Measurements from ENCODE around the gene SHISAL1.

The SHISAL1 gene

DNA sequence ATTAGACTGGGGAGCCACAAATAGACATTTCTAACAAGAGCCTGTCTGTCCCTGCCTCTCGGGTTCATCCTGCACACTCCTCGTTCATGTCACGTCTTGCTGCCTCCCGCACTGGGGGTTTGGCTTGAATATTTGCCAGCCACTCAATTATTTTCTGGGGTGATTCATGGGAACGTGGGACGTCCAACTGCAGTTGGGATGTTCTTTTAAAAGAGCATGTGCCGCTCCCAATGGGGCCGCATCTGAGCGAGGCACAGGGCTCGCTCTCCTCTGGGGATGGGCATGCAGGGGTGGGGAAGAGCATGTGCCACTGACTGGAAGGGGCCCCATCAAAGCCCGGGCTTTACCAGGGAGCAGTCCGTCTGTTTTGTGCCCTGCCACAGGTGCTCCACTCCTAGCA is 88.6 kb downstream of the SHISAL1 start:
- no peak for DNase-seq

DNA sequence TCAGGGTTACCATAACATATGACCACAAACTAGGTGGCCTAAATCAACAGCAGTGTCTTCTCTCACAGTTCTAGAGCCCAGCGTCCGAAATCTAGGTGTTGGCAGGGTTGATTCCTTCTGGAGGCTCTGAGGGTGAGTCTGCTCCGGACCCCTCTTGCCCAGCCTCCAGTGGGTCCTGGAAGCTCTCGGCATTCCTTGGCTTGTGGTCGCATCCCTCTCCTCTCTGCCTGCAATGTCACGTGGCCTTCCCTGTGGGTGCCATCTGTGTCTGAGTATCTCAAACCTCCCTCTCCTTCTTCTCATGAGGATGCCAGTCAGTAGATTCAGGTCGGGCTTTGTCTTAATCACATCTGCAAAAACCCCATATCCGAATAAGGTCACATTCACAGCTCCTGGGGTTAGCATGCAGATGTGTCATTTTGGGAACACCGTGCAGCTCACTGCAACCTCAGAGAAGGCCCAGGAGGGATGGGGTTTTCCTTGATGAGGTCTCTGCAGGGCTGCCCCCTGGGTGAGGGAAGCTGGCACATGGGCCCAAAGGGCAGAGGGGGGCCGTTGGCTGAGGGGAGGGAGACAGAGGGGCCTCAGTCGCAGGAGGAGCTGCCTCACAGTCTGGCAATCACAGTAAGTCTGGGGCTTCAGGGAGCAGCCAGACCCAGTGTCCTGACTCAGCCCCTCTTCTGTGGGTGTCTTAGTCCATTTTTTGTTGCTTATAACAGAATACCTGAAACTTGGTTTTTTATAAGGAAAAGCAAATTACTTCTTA is 90.9 kb downstream of the SHISAL1 start:
- no peak for DNase-seq

DNA sequence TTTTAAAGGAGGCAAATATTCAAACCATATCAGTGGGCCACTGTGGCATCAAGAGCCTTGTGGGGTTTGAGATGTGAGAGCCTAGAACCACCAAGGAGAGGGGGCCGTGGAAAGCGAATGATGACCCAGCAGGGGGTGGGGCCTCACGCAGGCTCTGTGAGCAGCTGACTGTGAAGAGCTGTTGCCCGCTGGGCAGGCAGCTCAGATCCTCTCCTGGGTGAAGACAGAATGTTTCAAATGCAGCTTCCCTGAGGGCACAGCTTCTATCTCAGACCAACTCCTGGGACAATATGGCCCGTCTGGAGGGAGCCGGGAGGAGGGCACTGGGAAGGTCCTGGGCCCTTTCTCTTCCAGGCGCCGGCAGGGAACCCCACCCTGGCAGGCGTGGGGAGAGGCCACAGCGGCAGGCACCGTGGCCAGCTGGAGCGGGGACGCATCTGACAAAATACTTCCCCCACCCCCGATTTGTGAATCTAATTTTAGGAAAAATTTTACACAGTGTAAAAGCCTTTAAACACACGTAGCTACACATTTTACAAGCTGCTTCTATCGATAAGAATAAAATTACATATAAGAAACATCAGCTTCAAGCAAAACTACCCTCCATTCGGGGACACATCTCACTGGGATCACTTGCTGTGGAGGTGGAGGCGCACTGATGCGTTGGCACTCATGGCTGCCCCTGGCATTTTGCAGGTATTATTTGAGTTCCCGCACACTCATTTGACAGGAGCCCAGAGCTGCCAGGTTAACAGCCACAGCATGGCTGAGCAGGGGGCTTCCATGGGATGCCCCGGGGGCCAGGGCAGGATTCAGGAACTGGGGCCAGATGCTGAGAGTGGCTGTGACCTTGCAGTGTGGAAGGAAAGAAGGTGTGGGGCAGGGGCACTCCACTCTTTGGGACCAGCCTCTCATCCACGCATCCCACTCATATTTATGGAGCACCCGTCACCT is 91.7 kb downstream of the SHISAL1 start:
- no peak for DNase-seq

DNA sequence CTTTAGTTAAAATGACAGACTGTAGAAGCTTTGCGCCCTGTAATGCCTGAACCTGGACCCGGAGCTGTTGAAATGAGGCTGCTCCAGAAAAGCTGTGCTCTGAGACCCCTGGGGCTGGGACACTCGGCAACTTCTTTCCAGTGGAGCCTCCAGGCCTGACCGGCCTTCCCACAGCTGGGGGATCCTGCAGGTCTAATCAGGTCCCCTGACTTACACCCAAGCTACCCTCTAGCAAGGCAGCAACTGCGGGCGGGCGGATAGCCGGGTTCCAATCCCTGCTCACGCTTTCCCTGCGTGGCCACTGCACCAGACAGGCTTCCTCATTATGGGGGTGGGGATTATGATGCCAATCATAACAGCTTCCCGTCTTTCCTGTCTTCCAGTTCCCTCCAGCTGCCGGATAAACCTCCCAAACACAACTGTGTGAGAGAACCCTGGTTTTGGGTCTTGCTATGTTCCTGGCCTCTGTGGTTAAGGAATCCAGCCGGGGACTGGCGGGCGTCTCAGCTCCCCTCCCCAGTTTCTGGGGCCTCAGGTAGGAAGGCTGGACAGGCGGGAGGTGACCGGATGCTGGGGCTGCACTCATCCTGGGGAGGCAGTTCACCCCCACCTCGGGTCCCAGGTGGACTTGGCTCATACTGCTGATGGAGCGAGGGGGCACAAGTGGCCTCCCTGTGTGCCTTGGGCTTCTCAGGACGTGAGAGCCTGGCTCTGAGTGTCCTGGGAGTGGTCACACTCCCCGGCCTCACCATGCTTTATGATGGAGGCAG is 93.5 kb downstream of the SHISAL1 start:
- DNase-seq = no peak

DNA sequence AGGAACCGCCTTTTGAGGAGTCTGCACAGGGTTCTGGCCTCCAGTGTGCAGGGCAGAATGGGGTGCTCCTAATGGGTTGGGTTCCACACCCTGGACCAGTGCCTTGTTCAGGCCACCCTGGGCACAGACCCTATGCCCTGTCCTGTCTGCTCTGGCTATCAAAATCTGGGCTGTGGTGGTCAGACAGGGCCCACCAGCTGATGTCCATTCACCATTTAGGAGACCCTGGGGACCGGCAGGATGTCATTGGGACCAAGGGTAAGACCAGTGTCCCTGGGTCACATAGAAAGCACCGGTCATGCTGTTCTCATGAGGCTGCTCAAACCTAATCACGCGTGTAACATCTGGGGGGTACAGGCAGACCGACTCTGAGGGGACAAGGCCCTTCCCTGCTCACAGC is 94.7 kb downstream of the SHISAL1 start:
- no peak for DNase-seq

DNA sequence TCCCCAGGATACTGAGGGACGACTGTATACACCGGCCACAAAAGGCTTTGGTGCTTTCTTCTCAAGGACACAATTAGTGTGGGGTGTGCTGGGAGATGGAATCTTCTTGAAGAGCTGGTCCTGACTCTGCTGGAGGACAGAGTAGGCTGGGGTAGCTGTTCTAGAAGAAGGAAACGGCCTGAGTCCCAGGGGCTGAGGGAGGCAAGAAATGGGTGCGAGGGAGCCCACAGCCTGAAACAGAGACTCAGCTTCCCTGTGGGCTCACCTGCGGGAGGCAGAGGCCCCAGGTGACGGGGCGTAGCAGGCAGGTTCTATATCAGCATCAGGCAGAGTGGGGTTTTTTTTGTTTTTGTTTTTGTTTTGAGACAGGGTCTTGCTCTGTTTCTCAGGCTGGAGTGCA is 95.4 kb downstream of the SHISAL1 start:
- DNase-seq = no peak

DNA sequence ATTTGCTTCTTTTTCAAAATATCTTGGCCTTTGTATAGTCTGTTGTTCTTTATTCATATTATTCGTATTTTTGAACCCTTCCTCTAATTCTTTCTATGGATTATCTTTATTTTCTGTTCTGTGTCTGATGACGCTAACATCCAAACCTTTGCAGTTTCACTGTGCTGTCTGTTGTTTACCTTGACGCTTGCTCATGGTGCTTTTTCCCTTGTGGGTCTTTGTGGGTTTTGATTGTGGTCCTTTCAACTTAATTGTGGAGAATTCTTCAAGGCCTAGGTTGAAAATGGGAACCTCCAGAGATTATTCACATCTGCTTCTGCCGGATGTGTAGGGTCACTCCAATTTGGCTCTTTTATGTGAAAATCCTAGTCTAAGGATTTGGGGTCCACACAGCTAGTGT is 97.5 kb downstream of the SHISAL1 start:
- DNase-seq = no peak

DNA sequence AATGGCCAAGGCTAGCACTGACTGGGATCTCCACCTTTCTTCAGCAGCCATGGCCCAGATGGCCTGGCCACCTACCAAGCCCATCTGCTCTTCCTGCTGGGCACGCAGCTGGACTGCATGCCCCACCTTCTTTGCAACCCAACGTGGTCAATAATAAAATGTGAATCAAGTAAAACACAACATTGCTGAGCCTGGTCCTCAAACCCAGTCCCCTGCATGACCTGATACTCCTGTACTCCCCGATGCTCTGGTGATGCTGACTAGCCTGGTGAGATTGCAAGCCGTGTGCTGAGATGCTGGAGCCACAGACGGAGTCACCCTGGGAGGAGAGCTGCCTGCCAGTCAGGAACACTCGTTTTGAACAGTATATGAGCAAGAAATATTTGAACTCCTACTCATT is 98.0 kb downstream of the SHISAL1 start:
- no peak for DNase-seq

DNA sequence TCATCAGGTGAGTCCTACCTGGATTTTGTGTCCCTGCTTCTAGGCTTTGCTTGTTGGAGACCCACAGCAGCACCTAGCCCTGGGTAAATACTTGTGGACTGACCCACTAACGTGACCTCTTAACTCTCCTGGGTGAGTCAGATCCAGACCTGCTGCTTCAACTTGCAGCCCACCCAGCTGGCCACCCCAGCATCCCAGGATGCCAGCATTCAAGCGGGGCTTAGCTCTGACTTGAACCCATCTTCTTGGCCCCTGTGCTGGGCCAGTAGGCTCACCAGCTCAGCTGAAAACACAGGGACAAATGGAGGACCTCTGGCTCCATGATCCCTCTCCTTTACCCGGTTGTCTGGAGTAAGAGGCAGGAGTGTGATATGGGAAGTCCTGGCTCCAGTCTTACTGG is 98.6 kb downstream of the SHISAL1 start:
- DNase-seq = no peak

DNA sequence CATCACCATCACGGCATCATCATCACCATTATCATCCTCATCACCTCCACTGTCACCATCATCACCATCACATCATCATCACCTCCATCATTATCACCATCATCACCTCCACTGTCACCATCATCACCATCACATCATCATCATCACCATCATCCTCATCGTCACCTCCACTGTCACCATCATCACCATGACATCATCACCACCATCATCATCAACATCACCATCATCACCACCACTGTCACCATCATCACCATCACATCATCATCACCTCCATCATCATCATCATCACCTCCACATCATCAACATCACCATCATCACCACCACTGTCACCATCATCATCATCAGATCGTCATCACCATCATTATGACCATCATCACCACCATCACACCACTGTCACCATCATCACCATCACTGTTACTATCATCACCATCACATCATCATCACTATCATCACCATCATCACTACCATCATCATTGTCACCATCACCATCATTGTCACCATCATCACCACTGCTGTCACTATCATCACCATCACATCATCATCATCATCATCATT is 99.2 kb downstream of the SHISAL1 start:
- no peak for DNase-seq

DNA sequence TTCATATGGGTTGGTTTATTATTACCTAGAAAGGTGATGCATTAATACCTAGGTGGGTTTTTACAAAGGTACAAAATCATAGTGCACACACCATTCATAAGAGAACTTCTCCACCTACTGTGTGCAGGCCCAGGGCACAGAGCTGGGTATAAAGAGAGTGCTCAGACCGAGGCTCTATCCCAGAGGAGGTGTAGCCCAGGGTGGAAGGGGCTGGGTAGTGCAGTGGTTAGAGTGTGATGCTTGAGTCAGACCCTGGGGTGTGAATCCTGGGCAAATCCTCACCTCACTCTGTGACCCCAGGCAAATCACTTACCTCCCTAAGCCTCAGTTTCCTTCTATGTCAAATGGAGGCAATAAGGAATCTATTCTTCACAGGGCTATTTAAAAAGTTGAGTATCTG is 99.8 kb downstream of the SHISAL1 start:
- DNase-seq = no peak

DNA sequence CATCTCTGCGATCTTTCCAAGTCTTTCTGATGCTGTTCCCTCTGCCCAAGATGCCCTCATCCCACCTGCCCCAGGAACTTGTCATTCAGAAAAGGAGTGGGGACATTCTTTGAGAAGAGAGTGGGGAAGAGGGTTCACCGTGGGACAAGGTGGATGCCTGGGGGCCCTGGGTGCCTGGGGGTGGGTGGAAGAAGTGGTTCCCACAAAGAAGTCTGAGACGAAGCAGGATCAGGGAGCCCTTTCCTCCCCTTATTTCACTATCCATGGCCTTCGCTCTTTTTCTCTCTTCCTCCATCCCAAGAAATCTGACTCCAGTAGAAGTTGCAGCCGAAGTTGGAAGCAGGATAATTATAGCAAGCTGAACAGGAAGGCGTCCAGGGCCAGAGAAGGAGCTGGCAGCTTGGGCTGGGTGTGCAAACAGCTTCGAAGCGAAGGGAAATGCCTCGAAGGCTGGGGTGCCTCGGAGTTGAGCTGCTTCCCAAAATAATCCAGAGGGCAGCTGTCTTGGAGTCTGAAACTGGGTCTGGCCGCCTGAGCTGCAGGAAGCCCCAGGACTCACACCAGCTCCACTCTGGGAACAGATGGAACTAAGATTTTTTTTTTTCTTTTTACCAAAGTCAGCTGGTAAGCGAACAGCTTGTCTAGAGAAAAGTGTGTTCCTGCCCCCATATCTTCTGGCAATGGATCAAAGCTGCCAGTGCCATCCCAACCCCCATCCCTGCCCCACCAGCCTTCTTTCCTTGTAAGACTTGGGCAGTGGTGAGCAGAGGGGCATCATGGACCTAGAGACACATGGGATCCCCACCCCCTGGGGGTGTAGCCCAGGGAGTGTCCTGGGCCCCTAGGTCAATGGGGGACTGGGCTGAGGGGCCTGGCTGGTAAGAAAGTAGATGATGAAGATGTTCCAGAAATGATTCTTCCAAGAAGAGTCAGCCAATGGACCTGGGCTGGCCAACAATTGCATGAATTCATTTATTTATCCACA is 100.5 kb downstream of the SHISAL1 start:
- DNase-seq = no peak

DNA sequence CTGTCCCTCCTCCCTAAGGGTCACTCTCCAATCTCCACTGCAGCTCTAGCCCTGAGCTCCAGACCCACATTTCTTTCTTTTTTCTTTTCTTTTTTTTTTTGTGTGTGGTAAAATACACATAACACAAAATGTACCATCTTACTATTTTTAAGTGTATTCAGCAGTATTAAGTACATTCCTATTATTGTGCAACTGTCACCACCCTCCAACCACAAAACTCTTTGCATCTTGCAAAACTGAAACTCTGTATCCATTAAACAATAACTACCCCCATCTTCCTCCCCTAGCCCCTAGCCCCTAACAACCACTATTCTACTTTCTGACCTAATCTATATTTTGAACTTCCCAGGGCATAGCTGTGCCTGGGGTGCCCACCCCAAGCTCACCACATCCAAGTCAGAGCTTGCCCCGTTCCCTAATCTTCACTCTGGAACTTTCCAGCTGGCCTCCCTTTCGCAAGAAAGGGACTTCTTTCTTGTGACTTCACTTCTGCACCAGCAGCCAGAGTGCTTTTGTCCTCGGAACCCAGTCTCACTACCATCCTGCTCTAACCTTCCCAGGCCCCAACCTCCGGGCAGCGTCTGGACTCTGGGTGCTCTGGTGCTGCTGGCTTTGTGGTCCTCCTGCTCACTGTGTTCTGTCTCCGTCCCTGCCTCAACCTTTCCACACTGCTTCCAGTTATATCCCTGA is 101.3 kb downstream of the SHISAL1 start:
- no peak for DNase-seq

DNA sequence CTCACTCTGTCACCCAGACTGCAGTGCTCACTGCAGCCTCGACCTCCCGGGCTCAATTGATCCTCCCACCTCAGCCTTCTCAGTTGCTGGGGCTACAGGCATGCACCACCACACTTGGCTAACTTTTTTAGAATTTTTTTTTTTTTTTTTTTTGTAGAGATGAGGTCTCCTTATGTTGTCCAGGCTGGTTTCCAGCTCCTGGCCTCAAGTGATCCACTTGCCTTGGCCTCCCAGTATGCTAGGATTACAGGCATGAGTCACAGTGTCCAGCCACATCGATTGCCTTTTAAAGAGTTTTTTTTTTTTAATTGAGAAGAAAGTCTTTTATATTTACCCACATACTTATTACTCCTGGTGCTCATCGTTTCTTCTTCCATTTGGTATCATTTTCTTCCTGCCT is 102.0 kb downstream of the SHISAL1 start:
- no peak for DNase-seq

DNA sequence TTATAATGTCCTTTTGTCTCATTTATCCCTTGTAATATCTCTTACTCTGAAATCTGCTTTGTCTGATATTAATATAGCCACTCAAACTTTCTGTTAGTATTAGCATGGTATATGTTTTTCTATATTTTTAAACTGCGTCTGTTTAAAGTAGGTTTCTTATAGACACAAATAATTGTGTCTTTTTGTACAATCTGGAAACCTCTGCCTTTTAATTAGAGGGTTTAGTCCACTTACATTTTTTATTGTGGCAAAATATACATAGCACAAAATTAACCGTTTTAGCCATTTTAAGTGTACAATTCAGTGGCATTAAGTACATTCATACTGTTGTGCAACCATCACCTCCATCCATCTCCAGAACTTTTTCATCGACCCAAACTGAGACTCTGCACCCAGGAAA is 103.4 kb downstream of the SHISAL1 start:
- DNase-seq = no peak

DNA sequence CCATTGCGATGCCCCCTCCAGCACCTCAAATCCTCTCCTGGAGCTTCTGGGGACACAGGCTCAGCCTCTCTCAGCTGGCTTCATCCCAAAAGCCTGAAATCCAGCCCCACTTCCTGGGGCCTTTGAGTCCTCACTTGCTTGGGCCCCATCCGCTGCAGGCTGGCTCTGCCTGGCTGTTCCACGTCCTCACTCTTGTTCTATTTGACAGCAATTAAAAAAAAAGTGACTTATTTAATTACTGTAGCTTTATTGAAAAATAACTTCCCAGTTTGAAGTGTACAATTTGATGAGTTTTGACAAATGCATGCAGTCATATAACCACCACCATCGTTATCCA is 104.8 kb downstream of the SHISAL1 start:
- DNase-seq = no peak

DNA sequence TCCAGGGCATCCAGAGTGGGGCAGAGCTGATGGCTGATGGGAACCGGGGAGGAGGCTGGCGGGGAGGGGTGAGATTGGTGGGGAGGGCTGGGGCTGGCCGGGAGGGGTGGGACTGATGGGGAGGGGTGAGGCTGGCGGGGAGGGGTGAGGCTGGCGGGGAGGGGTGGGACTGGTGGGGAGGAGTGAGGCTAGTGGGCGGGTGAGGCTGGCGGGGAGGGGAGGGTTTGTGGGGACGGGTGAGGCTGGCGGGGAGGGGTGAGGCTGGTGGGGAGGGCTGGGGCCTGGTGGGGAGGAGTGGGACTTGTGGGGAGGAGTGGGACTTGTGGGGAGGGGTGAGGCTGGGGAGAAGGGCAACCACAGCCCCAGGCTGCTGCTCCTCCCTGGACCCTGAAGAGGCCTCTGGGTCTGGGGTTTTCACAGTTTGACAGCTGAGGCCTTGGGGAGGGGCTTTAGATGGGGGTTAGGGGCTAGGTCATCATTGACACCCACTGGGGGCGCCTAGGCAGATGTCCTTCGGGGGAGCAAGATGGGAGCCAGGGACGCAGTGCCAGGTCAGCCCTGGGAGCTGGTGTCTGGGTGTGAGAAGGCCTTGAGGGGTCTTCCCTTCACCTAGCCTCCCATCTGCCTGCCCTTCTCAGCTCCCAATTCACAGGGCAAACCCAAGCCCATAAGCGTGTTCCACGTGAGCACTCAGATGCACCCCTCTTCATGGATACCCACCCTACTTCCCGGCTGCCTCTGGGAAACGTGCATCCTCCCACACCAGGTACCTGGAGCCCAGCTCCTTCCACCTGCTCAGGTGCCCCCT is 105.4 kb downstream of the SHISAL1 start:
- no peak for DNase-seq

DNA sequence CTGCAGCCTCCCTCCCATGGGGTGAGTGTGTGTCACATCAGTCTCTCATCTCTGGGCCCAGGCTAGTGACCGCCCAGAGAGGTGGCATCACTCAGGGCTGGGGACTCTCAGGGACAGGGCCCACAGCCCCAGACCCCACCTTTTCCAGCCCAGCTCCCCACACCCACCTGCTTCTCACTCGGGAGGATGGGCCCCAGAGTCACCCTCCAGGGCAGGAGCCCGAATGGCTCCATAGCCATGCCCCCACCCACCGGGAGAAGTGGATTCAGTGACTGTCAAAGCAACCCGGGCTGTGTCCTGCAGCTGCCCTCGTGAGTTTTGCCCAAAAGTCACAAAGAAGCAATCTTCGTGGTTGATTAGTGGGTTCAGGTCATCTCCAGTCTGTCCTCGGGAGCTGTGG is 106.1 kb downstream of the SHISAL1 start:
- DNase-seq = no peak

DNA sequence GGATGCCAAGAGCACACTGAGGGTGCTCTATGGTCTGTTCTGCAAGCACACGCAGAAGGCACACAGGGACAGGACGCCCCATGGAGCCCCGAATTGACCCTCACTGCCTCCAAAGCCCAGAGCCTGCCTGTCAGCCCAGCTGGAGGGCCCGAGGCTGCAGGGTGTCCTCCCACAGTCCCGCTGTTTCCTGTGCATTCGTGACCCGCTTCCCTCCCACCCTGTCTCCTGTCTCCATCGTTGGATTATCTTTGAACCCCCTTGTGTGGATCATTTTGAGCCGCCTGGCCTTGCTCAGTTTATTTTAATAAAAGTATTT is 106.5 kb downstream of the SHISAL1 start:
- DNase-seq = no peak

DNA sequence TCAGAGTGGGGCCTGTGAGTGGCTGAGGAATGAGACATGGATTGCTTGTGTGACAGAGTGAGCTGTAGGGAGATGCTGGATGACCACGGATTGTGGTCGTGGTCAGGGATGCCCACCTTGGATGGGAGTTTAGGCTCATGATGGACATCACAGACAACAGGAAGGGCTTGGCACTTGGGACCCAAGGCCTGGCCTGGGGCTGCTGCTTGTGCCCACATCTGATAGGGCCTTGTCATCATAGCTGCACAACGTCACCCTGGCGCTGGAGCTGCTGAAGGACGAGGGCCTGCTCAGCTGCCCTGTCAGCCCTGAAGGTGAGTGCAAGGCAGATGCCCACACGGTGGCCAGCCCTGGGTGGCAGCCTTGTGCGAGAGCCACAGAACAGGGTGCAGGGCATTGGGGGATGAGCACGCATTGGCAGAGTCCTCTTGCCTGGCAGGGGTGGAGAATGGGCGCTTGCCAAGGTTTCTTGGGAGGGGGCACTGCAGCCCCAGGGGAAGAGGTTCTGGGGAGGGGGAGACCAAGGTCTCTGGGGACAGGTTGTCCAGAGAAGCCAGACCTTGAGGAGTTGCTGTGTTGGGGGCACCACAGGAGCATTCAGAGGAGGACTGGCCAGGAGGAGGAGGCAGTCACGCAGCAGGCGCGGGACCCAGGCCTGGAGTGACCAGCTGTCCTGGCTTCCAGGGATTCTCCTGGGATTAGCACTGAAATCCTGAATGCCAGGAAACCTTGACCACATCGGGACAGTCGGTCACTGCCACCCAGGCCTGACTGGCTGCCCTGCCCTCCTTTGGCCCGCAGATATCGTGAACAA is 107.0 kb downstream of the SHISAL1 start:
- no peak for DNase-seq

Measured in COR-L47 (cell line).